Heart left ventricle (tissue), 13 donors: ENCODE measurements around the gene PLCB4.

ENCODE experiments used
- CTCF ChIP-seq, 12 donors: fragments of 200-600 bp; sonication (generic) in 4 of 12; IDR thresholded peaks; one replicate each; pipeline versions ENCODE4 v1.5.0 to v1.8.0; 2018 to 2022; ENCODE audit warnings: antibody characterized with exemption in 12 of 12, mild to moderate bottlenecking in 5 of 12
- POLR2A ChIP-seq, 2 donors: fragments of 450-650 bp; IDR thresholded peaks; one replicate each; pipeline ENCODE4 v1.6.1; 2017; ENCODE audit warnings: antibody characterized with exemption in 2 of 2, mild to moderate bottlenecking in 2 of 2, moderate library complexity in 2 of 2
- donor health status: ischemic (EF 13 %, LVEDD 7.1; RV severe dilation, severe dysfunction).
- donor health status: DM: no; HTN: yes; CAD: no.
- donor health status: DM: no; HTN: no; CAD: no.
- donor health status: ischemic (EF 25% LVEDD 6.9; RV normal size, moderate dysfunction).
- donor health status: ischemic (EF 25% LVEDD 5.7; RV mildly dilated, moderate dysfunction).
- donor health status: ischemic (EF 35%, LVEDD 5.7; RV mildly dilated, moderate dysfunction).
- donor health status: nonischemic (EF 11% LVEDD 7.7; RV severe dilation, severe dysfunction).
- donor health status: DM: yes; HTN: yes; CAD: no.
- donor health status: PGD.
- donor health status: ischemic (EF 29% LVEDD 5.4; RV normal size, mild dysfunction).
- donor health status: nonischemic (EF 23%, LVEDD 6.1; RV moderate dilation, normal function).

GRCh38 chr20:9352739-9353138 is 283.9 kb downstream of the PLCB4 start:
- TF ChIP-seq POLR2A (IDR thresholded peaks at IDR 0.05) (no peak), CTCF (IDR thresholded peaks at IDR 0.05) (no peak)
